ENCODE measurements around the gene IRX4.

DNA sequence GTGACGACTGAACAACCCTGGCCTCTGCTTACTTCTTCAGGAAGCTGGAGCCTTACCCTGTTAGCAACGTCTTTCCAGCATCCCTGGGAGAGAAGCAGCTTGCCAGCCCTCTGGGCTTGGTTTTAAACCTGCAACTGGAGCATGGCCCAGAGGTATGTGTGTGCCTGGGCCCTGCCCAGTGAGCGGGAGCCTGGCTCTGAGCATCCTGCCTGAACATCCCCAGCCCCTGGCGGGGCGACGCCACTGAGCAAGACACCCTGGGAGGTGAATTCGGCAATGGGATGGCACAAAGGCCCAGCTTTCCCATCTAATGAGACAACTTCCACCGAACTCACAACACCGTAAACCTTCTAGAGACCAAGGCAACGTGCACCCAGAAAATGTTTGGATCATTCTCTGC is 23.6 kb downstream of the IRX4 start:
- TF ChIP-seq POLR2A (IDR thresholded peaks at IDR 0.05) = no peak
- TF ChIP-seq, protein P1, sequence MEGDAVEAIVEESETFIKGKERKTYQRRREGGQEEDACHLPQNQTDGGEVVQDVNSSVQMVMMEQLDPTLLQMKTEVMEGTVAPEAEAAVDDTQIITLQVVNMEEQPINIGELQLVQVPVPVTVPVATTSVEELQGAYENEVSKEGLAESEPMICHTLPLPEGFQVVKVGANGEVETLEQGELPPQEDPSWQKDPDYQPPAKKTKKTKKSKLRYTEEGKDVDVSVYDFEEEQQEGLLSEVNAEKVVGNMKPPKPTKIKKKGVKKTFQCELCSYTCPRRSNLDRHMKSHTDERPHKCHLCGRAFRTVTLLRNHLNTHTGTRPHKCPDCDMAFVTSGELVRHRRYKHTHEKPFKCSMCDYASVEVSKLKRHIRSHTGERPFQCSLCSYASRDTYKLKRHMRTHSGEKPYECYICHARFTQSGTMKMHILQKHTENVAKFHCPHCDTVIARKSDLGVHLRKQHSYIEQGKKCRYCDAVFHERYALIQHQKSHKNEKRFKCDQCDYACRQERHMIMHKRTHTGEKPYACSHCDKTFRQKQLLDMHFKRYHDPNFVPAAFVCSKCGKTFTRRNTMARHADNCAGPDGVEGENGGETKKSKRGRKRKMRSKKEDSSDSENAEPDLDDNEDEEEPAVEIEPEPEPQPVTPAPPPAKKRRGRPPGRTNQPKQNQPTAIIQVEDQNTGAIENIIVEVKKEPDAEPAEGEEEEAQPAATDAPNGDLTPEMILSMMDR (IDR thresholded peaks at IDR 0.05) = no peak
- no peak for TF ChIP-seq POLR2AphosphoS5 (IDR thresholded peaks at IDR 0.05)
- TF ChIP-seq EP300 (IDR thresholded peaks at IDR 0.05) = no peak
